CD4-positive, alpha-beta T cell treated with Interleukin-2 at 100 ng/mL for 4 hours (primary cell): Measurements from ENCODE around the gene RSF1.

ENCODE experiments used
- DNase-seq: peaks from one replicate; pipeline ENCODE4 v3.0.0-alpha.2; 2020; ENCODE audit warnings: low spot score

RSF1 gene

DNA sequence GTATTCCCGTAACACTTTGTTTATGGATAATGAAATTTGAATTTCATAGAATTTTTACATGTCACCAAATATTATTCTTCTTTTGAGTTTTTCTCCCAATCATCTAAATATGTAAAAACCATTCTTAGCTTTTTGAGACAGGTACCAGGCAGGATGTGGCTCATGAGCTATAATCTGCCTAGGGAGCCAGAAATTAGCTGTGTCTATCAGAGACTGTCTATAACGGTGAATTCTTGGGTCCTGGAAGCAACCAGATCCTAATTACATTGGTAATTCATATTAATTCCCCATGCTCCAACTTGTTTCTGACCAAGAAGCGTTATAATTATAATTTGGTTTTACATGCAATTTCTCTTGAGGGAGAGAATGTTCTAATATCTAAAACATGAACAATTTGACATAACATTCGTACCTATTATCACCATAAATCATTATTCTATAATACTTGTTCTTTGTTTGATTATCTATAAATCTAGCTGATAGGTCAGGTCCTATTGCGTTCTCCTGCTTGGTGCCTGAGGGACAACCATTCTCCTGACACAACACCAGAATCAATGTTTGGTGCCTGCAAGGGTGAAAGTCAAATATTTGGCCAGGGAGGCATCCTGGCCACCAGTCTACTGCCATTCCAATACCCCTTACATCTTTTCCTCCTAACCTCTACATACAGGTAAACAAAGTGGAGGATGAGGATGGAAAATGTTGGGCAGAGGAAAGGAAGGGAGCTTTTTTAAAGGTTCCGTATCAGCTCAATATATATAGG, 69.9 kb downstream of the RSF1 start:
- no peak for DNase-seq

DNA sequence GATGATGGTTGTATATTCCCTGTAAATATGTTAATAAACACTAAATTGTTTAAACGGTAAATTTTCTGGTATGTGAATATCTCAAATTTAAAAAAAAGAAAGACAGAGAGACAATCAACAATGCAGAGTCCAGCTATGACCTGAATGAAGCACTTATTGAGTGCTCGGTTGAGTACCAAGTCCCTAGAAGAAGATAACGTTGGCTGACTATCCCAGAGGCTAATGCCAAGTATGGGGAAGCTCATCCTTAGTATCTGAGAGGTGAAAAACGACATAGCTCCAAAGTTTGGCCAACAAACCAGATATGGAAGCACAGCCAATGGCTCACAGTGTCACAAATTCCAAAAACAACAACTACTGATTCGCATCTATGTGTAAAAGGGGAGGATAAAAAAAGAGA, 71.3 kb downstream of the RSF1 start:
- DNase-seq, result no peak

DNA sequence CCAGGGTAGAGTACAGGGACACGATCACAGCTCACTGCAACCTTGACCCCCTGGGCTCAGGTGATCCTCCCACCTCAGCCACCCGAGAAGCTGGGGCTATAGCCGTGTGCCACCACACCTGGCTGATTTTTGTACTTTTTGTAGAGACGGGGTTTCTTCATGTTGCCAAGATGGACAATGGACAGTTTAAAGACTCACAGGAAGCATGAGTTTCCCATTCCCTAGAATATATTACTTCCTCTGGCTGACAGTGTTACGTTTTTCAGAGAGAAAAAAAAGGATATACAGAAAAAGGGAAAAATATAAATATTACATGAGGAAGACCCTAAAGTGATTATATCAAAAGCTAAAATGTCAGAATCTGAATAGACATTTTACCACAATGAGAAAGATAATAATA, 72.3 kb downstream of the RSF1 start:
- DNase-seq, result no peak

DNA sequence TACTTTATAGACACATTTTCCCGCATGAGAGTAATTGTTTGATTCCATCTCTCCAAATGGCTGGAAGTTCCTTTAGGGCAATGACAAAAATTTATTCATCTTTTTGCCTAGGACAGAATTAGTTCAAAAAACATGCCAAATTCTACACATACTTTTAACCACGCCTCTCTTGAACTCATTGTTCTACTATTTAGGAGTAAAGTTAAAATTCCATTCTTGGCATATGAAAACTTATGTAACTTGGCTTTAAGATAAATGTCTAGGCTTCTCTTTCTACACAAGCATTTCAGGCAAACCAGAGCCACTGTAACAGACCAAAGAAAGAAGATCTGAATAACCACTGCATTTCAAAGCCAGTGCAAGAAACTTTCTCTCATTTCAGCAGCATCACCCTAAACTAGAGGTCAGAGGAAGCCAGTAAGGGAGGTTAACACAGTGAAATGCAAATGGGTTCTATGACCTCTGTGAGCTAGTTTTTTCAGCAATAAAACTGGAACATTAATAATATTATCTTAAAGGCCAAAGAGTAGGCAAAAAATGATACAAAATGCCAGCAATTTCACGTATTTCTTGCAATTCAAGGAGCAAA, 73.0 kb downstream of the RSF1 start:
- no peak for DNase-seq

DNA sequence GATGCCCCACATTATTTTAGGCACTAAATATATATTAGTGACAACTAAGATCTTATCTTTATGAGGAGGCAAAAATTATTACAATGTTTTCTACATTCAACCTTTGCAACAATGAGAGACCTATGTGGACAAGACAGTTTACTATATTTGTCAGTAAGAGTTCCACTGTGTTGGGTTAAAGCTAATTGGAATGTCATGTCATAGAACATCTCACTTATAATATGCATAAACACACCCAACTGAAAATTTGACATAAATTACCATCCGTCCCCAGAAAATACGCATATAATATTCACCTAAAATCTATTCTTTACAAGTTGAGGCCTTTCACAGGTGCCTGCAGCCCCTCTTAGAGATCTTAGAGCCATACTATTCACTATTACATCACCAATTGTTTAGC, 84.0 kb downstream of the RSF1 start:
- no peak for DNase-seq

DNA sequence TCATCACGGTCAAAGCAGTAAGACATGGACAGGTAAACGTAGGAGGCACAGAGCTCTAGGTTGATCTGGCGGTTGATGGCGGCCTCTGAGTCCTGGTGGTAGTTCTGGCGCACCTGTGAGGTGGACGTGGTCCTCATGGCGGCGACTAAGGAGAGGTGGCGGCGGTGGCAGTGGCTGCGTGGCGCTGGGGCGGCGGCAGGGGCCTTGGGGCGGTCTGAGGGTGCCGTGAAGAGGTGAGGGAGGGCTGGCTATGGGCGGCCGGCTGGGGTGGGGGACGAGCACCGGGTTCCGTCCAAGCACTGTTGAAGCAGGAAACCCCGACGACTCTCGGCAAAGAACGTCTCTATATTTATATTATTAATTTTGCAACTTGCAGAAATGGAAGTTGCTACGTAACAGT, 85.6 kb downstream of the RSF1 start:
- no peak for DNase-seq

DNA sequence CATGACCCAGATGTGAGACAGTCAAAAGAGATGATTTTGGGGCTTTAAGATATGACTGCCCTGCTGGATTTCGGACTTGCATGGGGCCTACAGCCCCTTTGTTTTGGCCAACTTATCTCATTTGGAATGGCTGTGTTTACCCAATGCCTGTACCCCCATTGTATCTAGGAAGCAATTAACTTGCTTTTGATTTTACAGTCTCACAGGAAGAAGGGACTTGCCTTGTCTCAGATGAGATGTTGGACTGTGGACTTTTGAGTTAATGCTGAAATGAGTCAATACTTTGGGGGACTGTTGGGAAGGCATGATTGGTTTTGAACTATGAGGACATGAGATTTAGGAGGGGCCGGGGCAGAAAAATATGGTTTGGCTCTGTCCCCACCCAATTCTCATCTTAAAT, 88.4 kb downstream of the RSF1 start:
- DNase-seq, result no peak

DNA sequence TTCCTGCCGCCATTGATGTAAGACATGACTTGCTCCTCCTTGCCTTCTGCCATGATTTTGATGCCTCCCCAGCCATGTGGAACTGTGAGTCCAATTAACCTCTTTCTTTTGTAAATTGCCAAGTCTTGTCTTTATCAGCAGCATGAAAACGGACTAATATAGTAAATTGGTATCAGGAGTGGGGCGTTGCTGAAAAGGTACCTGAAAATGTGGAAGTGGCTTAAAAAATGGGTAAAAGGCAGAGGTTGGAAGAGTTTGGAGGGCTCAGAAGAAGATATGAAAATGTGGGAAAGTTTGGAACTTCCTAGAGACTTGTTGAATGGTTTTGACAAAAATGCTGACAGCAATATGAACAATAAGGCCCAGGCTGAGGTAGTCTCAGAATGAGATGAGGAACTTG, 89.7 kb downstream of the RSF1 start:
- no peak for DNase-seq

DNA sequence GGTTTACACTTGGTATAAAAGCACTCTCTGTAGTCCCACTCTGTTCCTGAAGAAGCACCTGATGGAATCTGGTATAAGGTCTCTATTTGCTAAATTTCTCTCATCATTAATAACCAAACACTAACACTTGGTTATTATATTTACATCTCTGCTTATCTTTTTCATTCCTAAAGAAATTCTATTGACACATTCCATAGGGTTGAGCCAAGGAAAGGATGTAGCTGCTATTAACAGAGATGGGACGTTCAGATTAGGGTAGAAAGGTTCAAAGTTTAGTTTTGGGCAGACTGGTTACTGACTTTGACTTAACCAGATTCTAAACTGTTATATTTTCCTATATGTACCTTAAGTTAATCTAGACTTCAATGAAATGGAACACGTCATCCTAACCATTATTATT, 91.5 kb downstream of the RSF1 start:
- DNase-seq, result no peak

DNA sequence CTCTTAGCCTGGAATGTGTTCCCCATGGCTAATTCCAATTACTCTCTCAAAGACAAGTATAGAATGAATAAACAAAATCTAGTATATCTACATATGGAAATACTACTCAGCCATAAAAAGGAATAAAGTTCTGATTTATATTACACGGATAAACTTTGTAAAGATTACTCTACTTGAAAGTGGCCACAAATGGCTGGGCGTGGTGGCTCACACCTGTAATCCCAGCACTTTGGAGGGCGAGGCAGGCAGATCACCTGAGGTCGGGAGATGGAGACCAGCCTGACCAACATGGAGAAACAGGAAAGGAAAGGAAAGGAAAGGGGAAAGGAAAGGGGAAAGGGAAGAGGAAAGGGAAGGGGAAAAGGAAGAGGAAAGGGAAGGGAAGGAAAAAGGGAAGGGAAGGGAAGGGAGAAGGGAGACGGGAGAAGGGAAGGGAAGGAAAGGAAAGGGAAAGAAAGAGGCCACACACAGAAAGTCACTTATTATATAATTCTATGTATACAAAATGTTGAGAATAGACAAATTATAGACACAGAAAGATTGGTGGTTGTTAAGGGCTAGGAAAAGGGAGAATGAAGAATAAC, 92.2 kb downstream of the RSF1 start:
- DNase-seq, result no peak

DNA sequence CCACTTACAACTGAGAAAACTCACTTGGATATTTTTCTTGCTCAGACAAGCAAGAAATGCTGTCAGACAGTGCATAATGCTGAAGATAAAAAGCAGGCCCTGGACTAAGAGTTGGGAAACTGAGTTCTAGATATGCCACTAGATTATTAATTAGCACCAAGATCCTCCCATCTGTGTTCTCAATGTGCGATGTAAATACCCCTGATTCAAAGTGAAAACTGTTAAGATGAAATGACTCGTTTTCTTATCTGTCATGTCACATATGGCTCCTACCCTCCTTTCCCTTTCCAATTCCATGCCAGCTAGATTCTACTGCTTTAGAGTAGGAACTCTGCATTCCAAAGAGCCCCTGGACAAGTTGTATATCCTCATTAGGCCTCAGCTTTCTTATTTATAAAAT, 94.0 kb downstream of the RSF1 start:
- DNase-seq, result no peak

DNA sequence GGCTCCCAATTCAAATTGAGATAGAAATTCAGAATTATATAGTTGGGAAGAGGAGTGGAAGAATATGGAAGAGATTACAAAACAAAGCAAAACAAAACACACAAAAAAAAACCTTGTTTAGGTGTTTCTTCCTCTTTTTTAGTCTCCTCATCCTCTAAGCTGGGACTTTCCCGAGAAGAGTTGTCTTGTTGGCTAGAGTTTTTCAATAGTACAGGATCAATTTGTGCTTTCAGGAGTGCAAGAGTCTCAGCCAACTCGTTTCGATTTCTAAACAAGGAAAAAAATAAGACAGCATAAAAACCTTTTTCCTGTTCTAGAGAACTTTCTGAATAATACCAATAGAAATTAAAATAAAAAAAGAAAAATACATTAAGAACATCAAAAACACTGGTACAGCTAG, 95.1 kb downstream of the RSF1 start:
- DNase-seq, result no peak

DNA sequence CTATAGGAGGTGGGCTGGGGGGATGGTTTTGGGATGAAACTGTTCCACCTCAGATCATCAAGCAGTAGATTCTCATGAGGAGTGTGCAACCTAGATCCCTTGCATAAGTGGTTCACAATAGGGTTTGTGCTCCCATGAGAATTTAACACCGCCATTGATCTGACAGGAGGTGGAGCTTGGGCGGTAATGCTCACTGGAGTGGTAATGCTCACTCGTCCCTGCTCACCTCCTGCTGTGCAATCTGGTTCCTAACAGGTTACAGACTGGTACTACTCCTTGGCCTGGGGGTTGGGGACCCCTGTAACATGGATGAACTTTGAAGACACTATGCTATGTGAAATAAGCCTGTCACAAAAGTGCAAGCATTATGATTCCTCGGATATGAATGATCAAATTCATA, 95.9 kb downstream of the RSF1 start:
- no peak for DNase-seq

DNA sequence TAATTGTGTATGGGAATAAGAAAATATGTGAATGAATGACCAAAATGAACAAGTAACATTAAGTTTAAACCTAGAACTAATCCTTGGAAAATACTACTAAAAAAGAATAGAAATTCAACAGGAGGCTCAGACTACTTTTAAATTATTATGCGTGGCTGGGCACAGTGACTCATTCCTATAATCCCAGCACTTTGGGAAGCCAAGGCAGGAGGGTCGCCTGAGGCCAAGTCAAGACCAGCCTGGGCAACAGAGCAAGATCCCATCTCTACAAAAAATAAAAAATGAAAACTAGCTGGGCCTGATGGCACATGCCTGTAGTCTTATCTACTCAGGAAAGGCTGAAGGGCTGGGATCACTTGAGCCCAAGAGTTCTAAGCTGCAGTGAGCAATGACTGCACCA, 97.5 kb downstream of the RSF1 start:
- DNase-seq, result no peak

DNA sequence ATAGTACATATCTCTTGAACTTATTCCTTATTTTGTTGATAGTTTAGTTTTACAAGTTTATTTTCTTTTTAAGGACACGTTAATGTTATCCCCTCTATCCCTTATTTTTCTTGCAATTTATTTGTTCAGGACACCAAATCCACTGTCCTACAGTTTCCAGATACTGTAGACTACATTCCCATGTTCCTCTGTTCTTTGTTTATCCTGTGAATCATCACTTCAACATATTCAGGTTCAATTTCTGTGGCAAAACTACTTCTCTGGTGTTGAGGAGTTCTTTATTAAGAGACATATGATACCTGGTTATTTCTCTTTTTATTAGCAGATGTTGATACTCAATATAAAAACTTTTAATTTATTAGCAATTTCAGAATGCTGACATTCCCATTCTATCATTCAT, 110.2 kb downstream of the RSF1 start:
- DNase-seq, result no peak

DNA sequence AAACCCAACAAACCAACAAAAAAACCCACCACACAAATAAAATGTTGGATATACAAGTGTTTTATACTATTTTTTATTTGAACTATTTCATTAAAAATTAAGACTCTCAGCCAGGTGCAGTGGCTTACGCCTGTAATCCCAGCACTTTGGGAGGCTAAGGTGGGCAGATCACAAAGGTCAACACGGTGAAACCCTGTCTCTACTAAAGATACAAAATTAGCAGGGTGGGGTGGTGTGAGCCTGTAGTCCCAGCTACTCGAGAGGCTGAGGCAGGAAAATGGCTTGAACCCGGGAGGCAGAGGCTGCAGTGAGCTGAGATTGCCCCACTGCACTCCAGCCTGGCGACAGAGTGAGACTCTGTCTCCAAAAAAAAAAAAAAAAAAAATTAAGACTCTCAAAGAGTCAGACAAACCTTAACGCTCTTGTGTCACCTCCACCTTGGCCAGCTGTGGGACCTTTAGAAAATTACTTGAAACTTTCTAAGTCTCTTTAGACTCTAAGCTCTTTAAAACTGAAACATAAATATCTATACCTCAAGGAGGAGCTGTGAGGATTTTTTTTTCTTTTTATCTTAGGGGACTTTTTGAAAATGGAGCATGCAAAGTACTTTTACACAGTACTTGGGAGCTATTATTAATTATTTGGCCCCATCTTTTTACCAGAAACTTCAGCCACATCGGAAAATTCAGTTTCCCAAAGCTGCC, 114.5 kb downstream of the RSF1 start:
- DNase-seq, result no peak

DNA sequence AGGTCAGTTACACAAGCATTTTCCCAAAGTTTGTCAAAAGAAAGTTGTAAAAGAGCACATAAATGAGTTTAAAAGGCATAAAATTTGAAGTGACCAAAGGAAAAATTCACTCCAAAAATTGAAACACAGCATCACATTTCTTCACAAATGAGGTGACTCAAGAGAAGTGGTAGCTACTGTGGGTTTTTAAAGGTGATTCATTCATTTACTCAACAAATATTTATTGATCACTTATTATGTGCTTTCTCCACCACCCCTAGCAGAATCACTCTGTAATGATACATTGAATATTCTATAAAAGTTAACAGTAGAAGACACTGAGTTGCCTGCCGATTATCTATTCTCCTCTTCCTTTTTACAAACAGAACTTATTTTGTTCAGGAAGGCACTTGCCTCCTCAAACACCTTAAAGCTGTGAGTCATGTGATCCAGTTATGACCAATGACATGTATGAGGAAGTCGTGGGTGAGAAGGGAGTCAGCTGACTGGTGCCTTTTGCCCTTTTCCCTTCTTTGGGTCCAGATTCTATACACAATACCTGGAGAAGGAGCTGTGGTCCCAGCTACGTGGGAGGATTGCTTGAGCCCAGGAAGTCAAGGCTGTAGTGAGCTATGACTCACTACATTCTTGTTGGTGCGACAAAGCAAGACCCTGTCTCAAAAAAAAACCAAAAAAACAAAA, 115.2 kb downstream of the RSF1 start:
- peak; percentile 6 for DNase-seq

DNA sequence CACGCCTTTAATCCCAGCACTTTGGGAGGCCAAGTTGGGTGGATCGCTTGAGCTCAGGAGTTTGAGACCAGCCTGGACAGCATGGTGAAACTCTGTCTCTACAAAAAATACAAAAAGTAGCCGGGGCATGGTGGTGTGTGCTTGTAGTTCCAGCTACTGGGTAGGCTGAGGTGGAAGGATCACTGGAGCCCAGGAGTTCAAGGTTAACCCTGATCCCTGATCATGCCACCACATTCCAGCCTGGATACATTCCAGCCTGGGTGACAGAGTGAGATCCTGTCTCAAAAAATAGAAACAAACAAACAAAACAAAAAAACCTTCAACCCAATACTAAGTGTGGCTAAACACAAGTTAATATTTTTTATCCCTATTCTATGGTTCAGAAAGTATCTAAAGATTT, 116.5 kb downstream of the RSF1 start:
- DNase-seq, result no peak

DNA sequence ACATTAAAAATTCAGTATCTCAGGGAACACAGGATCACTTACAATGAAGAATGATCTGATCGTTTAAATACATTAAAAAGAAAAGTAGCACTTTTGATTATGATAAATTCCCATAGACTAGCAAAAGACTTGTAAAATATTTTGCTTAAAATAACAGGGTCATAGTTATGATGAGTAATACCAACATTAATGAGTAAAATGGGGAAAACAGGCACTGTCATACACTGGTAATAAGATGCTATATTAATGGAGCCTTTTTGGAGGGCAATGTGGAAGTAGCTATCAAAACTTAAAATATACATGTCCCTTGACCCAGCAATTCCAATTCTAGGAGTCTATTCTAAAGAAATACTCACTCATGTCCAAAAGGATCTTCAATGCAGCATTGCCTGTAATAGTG, 121.1 kb downstream of the RSF1 start:
- DNase-seq, result no peak

DNA sequence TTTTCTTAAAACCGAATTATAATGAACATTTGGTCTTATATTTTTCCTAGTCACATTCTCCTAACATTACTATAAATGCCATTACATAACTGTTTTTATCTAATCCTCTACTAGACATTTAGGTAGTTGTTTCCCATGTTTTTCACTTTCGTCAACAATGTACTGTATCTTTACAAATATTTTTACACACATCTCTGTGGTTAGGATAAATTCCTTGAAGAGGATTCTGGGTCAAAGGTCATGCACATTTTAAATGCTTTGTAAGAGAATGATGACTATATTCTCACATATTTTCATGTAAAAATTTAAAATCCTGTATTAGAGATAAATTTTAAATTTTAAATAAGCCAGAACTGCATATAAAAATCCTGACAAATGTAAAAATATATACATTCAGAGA, 121.6 kb downstream of the RSF1 start:
- no peak for DNase-seq

DNA sequence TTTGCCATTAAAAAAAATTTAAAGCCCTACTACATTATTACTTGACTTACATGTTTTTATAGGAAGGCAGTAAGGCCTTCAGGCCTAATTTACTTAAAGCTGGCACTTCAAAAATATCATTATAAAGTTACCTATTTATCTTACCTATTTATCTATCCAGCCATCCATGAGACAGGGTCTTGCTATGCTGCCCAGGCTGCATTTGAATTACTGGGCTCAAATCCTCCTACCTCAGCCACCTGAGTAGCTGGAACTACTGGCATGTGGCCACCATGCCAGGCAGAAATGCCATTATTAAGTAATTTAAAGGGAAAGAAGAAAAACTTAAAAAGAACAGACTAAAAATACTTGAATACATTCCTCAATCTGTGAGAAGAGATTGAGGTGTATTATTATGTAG, 122.7 kb downstream of the RSF1 start:
- no peak for DNase-seq

DNA sequence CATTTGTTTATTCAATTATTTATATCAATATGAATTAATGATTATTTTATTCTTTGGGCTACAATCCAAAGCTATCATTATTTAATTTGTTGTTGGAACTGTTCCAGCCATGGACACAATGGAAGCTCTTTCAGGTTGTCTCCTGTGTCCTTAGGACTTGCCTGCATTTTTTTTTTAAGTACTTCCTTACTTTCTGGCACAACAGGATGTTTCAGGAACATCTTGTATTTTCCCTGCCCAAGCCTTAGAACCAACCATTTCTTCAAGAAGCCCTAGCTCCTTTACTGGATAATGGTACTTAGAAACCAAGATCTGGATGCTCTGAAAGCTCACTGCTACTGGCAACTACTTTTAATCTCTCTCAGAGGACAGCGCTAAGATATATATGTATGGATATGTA, 125.1 kb downstream of the RSF1 start:
- no peak for DNase-seq

DNA sequence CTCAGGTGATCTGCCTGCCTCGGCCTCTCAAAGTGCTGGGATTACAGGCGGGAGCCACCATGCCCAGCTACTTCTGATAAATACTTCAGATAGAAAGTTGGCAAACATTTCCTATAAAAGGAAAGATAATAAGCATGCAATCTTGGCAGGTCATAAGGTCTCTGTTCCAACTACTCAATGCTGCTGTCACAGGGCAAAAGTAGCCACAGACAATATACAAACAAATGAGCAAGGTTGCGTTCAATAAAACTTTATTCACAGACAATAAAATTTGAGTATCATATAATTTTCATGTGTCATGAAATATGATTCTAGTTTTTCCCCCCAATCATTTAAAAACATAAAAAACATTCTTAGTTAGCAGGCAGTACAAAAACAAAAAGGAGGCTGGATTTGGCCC, 129.9 kb downstream of the RSF1 start:
- no peak for DNase-seq
